ENCODE data around the gene ACVRL1. TPM values are rescaled to one million over a fixed set of nuclear protein-coding genes. Genes with fewer than 3 reads are reported as not detected.

Gene ACVRL1
- total and polyA plus RNA-seq, 9 of the 15 experiments (the other 6 are each of a cell fraction or from before 2014, with no cell fraction given): 0.07 to 1.4 (median 0.30) TPM

- TF ChIP-seq PBX2 (CRISPR knock-in tag; IDR thresholded peaks at IDR 0.05; ENCODE audit: low read depth) (no peak), PBX2 (tag; conservative IDR thresholded peaks at IDR 0.05; ENCODE audit: low read depth) (peak; percentile 42; the same call in 1 of the 2 replicates), ZNF354B (CRISPR knock-in tag; IDR thresholded peaks at IDR 0.05) (no peak), CAMTA2 (CRISPR knock-in tag; conservative IDR thresholded peaks at IDR 0.05) (no peak), ZNF239 (CRISPR knock-in tag; IDR thresholded peaks at IDR 0.05) (peak; percentile 3; the same call in 1 of the 2 replicates), ARID1B (IDR thresholded peaks at IDR 0.05) (peak; percentile 98), E2F6 (IDR thresholded peaks at IDR 0.05; ENCODE audit: borderline replicate concordance in 1 of 2, extremely low read depth in 1 of 2, insufficient read depth in 1 of 2, insufficient read length in 1 of 2, low read depth in 1 of 2, low read length in 1 of 2, poor library complexity in 1 of 2, severe bottlenecking in 1 of 2) (peak in 1 of 2 experiments; percentile 11), ZBTB2 (IDR thresholded peaks at IDR 0.05) (peak; percentile 68; the same call in 1 of the 2 replicates), ARNT (IDR thresholded peaks at IDR 0.05) (peak in 1 of 2 experiments; percentile 91; a peak in 2 of 4 replicates), HMGN3 (IDR thresholded peaks at IDR 0.05; ENCODE audit: borderline replicate concordance, extremely low read depth, insufficient read length, low read depth, low read length) (peak; percentile 90), CBFA2T3 (IDR thresholded peaks at IDR 0.05) (peak; percentile 97), NEUROD1 (IDR thresholded peaks at IDR 0.05; ENCODE audit: borderline replicate concordance, low read depth, low read length, partially characterized antibody) (peak; percentile 67), KLF10 (CRISPR knock-in tag; IDR thresholded peaks at IDR 0.05) (no peak), CEBPB (tag; IDR thresholded peaks at IDR 0.05) (peak; percentile 50; the same call in 1 of the 2 replicates), XRCC5 (IDR thresholded peaks at IDR 0.05; ENCODE audit: low read depth, low read length) (no peak), FOXK1 (CRISPR knock-in tag; IDR thresholded peaks at IDR 0.05; ENCODE audit: borderline replicate concordance) (no peak), NFE2 (IDR thresholded peaks at IDR 0.05; ENCODE audit: low read depth) (peak; percentile 43; the same call in 1 of the 2 replicates), STAG1 (CRISPR knock-in tag; IDR thresholded peaks at IDR 0.05; ENCODE audit: borderline replicate concordance) (no peak), FOS (IDR thresholded peaks at IDR 0.05; ENCODE audit: extremely low read depth, insufficient read length) (peak; percentile 2), ZEB2 (IDR thresholded peaks at IDR 0.05) (peak; percentile 86), JUND (IDR thresholded peaks at IDR 0.05; ENCODE audit: borderline replicate concordance, low read depth, low read length) (peak; percentile 84), JUND (tag; IDR thresholded peaks at IDR 0.05; ENCODE audit: borderline replicate concordance, low read depth, low read length) (peak; percentile 55; the same call in 1 of the 3 replicates), CHAMP1 (IDR thresholded peaks at IDR 0.05) (peak; percentile 61; the same call in 1 of the 2 replicates)
These were observed 65.6 kb downstream of the ACVRL1 start (continued) for GRCh38 chr12:51972849-51973273.
